LNCaP clone FGC (cell line): Measurements from ENCODE around the gene HIVEP3.

Experiments
- DNase-seq: peaks from one replicate; pipeline ENCODE4 v3.0.0-alpha.2; 2011; ENCODE audit warnings: low read depth
- H3K4me3 ChIP-seq: 2 replicates; pipeline ENCODE4 v1.5.1; 2011; ENCODE audit warnings: mild to moderate bottlenecking, low read depth, low read length, control low read depth
- CTCF ChIP-seq: IDR thresholded peaks from 2 replicates; pipeline ENCODE4 v1.5.1; 2012; ENCODE audit warnings: mild to moderate bottlenecking; ENCODE audit not compliant: control insufficient read depth, insufficient read depth; ENCODE audit errors: extremely low read depth

HIVEP3 gene

GRCh38 chr1:41906943-41907342 is 11.8 kb downstream of the HIVEP3 start:
- DNase-seq, result no peak
- TF ChIP-seq CTCF, result no peak
- H3K4me3 ChIP-seq, result no peak overlapping the region

DNA sequence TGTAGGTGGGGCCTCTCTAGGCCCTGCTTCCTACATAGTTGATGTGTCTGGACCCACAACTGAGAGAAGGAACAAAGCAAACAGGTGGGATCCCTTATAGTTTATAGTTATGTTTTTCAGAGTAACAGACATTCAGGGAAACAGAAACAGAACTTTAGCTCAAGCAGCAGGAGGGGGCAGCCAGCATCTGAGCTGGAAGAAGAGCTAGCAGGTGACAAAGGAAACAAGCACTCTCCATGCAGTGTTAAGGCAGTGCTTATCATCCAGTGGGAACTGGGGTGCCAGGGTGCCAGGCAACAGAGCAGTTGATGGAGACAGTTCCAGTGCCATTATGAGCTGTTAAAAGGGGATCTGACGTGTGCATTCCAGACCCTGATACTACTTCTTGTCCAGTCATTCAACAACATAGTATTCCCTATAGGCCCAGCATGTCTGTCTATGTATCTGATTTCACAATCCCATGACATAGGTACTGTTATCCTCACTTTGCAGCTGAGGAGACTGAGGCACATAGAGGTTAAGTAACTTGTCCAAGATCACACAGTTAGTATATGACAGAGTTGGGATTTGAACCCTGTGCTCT is 13.5 kb downstream of the HIVEP3 start:
- no peak for DNase-seq
- TF ChIP-seq CTCF, result no peak
- no peak overlapping the region for H3K4me3 ChIP-seq

GRCh38 chr1:41902664-41903063 is 16.1 kb downstream of the HIVEP3 start:
- no peak overlapping the region for H3K4me3 ChIP-seq
- no peak for TF ChIP-seq CTCF
- no peak for DNase-seq

- no peak for DNase-seq
- no peak for TF ChIP-seq CTCF
- no peak overlapping the region for H3K4me3 ChIP-seq
Measured at GRCh38 chr1:41902159-41902577, 16.6 kb downstream of the HIVEP3 start.

- DNase-seq, result no peak
- no peak for TF ChIP-seq CTCF
- H3K4me3 ChIP-seq, result no peak overlapping the region
Measured at GRCh38 chr1:41901551-41901950, 17.2 kb downstream of the HIVEP3 start.

GRCh38 chr1:41900603-41901444 is 17.9 kb downstream of the HIVEP3 start:
- no peak overlapping the region for H3K4me3 ChIP-seq

More at GRCh38 chr1:41900603-41901444, 17.9 kb downstream of the HIVEP3 start:
- DNase-seq, result no peak
- TF ChIP-seq CTCF, result no peak
